ENCODE measurements around the gene METTL4. TPM values are rescaled to one million over a fixed set of nuclear protein-coding genes. Genes with fewer than 3 reads are reported as not detected.

The METTL4 gene
- total RNA-seq, 1 experiment from 2014 or later: 23.9 TPM

DNA sequence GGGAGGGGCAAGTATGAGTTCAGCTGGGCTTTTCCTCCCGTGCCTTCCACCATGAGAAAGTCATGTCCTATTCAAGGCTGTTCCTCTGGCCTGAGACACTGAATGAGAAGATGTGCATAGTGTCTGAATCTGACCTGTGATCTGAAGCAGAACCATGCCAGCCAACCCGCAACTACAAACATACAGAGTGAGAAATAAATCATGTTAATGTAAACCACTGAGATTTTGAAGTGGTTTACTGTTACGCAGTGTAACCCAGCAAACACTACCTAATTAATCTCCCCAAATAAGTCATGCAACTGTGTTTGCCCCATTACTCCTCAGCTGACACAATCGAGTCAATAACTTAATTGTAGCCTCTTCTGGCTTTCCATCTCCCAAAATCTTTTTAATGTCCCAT lies 49.2 kb downstream of the METTL4 start:
- TF ChIP-seq EZH2 (IDR thresholded peaks at IDR 0.05; ENCODE audit: low read depth): no peak
- TF ChIP-seq, protein P1, sequence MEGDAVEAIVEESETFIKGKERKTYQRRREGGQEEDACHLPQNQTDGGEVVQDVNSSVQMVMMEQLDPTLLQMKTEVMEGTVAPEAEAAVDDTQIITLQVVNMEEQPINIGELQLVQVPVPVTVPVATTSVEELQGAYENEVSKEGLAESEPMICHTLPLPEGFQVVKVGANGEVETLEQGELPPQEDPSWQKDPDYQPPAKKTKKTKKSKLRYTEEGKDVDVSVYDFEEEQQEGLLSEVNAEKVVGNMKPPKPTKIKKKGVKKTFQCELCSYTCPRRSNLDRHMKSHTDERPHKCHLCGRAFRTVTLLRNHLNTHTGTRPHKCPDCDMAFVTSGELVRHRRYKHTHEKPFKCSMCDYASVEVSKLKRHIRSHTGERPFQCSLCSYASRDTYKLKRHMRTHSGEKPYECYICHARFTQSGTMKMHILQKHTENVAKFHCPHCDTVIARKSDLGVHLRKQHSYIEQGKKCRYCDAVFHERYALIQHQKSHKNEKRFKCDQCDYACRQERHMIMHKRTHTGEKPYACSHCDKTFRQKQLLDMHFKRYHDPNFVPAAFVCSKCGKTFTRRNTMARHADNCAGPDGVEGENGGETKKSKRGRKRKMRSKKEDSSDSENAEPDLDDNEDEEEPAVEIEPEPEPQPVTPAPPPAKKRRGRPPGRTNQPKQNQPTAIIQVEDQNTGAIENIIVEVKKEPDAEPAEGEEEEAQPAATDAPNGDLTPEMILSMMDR (conservative IDR thresholded peaks at IDR 0.05): no peak
- CTCF ChIA-PET: no interaction called here

DNA sequence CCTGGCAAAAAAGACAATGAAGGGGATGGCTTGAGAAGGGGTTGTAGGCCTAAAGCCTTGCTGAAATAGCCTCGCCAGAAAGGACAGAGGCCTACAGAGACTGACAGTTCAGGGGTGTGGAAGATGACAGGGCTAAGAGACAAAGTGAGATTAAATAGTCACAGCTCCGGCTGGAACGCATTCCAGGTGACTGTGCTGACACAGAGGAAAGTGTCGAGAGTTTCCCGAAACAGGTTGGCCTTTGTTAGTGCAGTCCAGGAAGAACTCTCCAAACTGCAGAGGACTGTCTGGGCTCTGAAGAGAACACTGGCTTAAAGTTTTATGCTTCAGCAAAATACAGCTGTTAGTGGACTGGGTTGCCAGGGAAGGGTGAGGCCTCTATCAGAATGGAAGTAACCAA lies 52.8 kb downstream of the METTL4 start:
- Histone ChIP-seq H3K4me3 (no peak overlapping the region), H3K4me2 (no peak overlapping the region), H3K27ac (no peak overlapping the region), H3K4me1 (replicated peaks; ENCODE audit: insufficient read depth) (peaks cover 19% of the 10 kb centered on the region), H3K9me3 (ENCODE audit: insufficient read depth, low read depth) (peaks cover 8% of the 10 kb centered on the region; the same call in 1 of the 2 replicates), H2AFZ (no peak overlapping the region), H3K79me2 (ENCODE audit: low read depth) (no peaks in the 10 kb centered on the region), H3K36me3 (ENCODE audit: low read depth) (no peaks in the 10 kb centered on the region), H4K20me1 (ENCODE audit: insufficient read depth) (no peaks in the 10 kb centered on the region), H3K9me2 (ENCODE audit: insufficient read depth) (no peaks in the 10 kb centered on the region; the same call in 1 of the 2 replicates), H3F3A (ENCODE audit: insufficient read depth, low read depth) (peaks cover 15% of the 10 kb centered on the region; the same call in 1 of the 2 replicates), H3K27me3 (ENCODE audit: insufficient read depth, low read depth) (no peaks in the 10 kb centered on the region)
- TF ChIP-seq, protein P1 (conservative IDR thresholded peaks at IDR 0.05): no peak
- TF ChIP-seq EZH2 (IDR thresholded peaks at IDR 0.05; ENCODE audit: low read depth): no peak
- POLR2A ChIA-PET (ENCODE audit: unreplicated experiment): no interaction called here
- no TSS peak for BruUV-seq (replicated peaks)
- CTCF ChIA-PET: no interaction called here
- intact Hi-C loops (cut with micrococcal nuclease; ENCODE audit: unreplicated experiment): loop anchor here (5.0 kb wide), 1 partner anchor 216 kb away; no protein-coding TSS in a partner anchor
- no peak for DNase-seq

More for the DNA sequence above, 49.2 kb downstream of the METTL4 start:
- Histone ChIP-seq H3K27ac (no peak overlapping the region), H2AFZ (no peak overlapping the region), H3K4me3 (no peak overlapping the region), H3K9me2 (ENCODE audit: insufficient read depth) (no peaks in the 10 kb centered on the region; the same call in 1 of the 2 replicates), H3K27me3 (ENCODE audit: insufficient read depth, low read depth) (no peaks in the 10 kb centered on the region), H3K9me3 (ENCODE audit: insufficient read depth, low read depth) (peaks cover 8% of the 10 kb centered on the region; the same call in 1 of the 2 replicates), H3K4me1 (replicated peaks; ENCODE audit: insufficient read depth) (no peaks in the 10 kb centered on the region), H3K79me2 (ENCODE audit: low read depth) (no peaks in the 10 kb centered on the region), H3F3A (ENCODE audit: insufficient read depth, low read depth) (no peaks in the 10 kb centered on the region), H4K20me1 (ENCODE audit: insufficient read depth) (no peaks in the 10 kb centered on the region), H3K36me3 (ENCODE audit: low read depth) (no peaks in the 10 kb centered on the region), H3K4me2 (no peak overlapping the region)
- POLR2A ChIA-PET (ENCODE audit: unreplicated experiment): no interaction called here
- no peak for DNase-seq
- no TSS peak for BruUV-seq (replicated peaks)
- intact Hi-C loops (cut with micrococcal nuclease; ENCODE audit: unreplicated experiment): no loop called here

DNA sequence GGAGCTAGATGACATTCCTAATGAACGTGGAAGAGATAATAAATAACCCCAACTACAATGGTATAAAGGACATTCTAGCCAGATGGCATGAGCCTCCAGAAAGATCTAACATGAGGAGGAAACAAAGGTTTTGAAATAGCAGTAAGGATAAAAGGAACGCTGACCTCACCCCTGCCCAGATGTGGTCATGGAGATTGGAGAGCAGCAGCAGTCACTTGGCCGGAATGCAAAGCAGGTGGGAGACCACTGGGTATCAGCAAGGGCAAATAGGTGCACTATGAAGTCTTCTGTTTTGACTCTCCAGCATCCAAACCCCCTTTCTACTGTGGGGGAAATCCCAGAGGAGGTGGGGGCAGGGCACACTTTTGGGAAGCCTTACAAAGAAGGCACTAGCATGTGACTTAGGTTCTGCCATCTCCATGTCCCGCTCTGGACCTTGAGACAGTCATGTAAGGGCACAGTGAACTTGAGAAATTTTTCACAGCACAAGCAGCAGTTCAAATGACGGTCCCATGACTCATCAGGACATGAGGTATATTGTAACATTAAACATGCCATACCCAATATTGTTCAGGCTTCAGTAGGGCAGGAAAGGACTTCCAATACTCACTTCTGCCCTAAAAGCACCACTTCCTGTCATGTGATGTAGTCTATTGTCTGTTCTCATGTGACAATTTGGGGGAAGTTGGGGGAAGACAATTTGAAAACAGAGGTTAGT lies 55.2 kb downstream of the METTL4 start:
- POLR2A ChIA-PET (ENCODE audit: unreplicated experiment): no interaction called here
- TF ChIP-seq, protein P1 (conservative IDR thresholded peaks at IDR 0.05): no peak
- CTCF ChIA-PET: no interaction called here
- no peaks in the 10 kb centered on the region for H3K36me3 ChIP-seq (ENCODE audit: low read depth)
- intact Hi-C loops (cut with micrococcal nuclease; ENCODE audit: unreplicated experiment): loop anchor here (2.0 to 5.0 kb wide), 2 partner anchors 73 to 214 kb away; no protein-coding TSS in a partner anchor
- no peak overlapping the region for H3K4me3 ChIP-seq
- H4K20me1 ChIP-seq (ENCODE audit: insufficient read depth): no peaks in the 10 kb centered on the region
- peak overlapping the region; percentile 72 for H3K27ac ChIP-seq
- no peaks in the 10 kb centered on the region; the same call in 1 of the 2 replicates for H3K9me2 ChIP-seq (ENCODE audit: insufficient read depth)
- peaks cover 15% of the 10 kb centered on the region; the same call in 1 of the 2 replicates for H3F3A ChIP-seq (ENCODE audit: insufficient read depth, low read depth)
- H2AFZ ChIP-seq: peak overlapping the region; percentile 53
- no TSS peak for BruUV-seq (replicated peaks)
- peak; percentile 47 to 70 for DNase-seq
- peaks cover 19% of the 10 kb centered on the region for H3K4me1 ChIP-seq (replicated peaks; ENCODE audit: insufficient read depth)
- peak overlapping the region; percentile 24; the same call in 1 of the 2 replicates for H3K4me2 ChIP-seq
- H3K9me3 ChIP-seq (ENCODE audit: insufficient read depth, low read depth): peaks cover 8% of the 10 kb centered on the region; the same call in 1 of the 2 replicates
- no peaks in the 10 kb centered on the region for H3K79me2 ChIP-seq (ENCODE audit: low read depth)
- no peaks in the 10 kb centered on the region for H3K27me3 ChIP-seq (ENCODE audit: insufficient read depth, low read depth)

Data from PC-9 (cell line).